GM18519 (cell line): ENCODE results near the gene ECE2.
"Not testable (repeated sequence)": the region's sequence is repeated elsewhere in the genome, so short reads cannot be mapped to it uniquely, and the experiment has no call there.

Experiments used
- ATAC-seq: cut with Tn5 transposase; IDR thresholded peaks from one replicate; pipeline ENCODE4 v1.9.1; 2021; ENCODE audit warnings: mild to moderate bottlenecking, moderate library complexity; ENCODE audit not compliant: unreplicated experiment, low FRiP score

The ECE2 gene

DNA sequence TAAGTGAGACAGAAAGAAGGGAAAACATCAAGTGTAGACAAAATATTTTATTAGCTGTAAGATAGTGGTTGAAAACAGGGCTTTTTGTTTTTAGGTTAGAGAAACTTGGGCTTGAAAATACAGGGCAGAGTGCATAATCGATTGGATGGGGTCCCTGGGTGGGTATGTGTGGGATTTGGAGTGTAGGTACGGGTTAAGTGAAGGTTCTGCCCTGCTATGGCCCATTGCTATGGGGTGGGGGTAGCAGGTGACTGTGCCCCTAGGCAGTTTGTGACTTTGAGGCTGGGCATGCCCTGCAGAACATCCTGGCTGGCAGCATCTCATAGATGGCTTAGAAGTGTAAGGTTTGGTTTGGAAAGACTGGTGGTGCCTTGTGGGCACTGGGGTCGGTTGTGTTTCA is 57.9 kb downstream of the ECE2 start:
- ATAC-seq: no peak

GRCh38 chr3:184334470-184335158 is 58.8 kb downstream of the ECE2 start:
- no peak for ATAC-seq

GRCh38 chr3:184335291-184335660 is 59.5 kb downstream of the ECE2 start:
- ATAC-seq: no peak

GRCh38 chr3:184335661-184336546 is 60.1 kb downstream of the ECE2 start:
- peak; percentile 49 for ATAC-seq

- no peak for ATAC-seq
Observed at GRCh38 chr3:184336547-184337398, 61.0 kb downstream of the ECE2 start.

DNA sequence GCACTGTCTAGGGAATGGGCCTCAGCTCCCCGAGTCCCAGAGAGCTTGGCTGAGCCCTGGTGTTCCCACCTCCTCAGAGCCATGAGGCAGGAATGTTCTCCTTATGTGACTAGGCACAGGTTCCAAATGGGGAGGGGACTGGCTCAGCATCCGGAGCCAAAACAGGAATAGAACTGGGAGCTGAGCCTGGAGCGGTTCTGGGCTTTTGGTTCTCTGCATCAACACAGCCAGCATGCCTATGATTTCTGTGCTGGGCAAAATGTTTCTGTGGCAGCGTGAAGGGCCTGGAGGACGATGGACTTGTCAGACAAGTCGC is 61.5 kb downstream of the ECE2 start, which contains the start of gene FAM131A:
Gene FAM131A, plus strand, starts transcription at position 202 of the 316 bp plus-strand sequence. Its CDS starts 31 bp downstream, at position 233.
- no peak for ATAC-seq

- no peak for ATAC-seq
Observed at GRCh38 chr3:184337981-184338380, 62.2 kb downstream of the ECE2 start.

DNA sequence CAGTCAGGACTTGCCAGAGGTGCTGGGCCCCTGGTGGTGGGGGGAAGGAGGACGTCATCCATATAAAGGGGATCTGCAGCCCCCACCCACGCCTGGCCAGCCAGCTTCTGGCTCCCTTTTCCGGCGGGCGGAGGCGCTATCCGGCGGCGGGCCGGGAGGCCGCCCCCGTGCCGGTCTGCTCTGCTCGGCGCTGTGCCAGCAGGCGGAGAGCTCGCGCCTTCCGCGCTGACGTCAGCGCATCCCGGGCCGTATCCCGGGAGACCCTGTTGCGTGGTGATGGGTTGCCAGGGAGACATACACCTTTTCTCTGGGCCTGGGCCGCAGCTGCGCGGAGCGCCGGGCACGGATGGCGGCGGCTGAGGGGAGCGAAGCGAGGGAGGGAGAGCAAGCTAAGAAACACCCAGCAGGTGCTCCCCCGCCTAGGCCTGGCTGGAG is 62.7 kb downstream of the ECE2 start:
- no peak for ATAC-seq

GRCh38 chr3:184339001-184339400 is 63.2 kb downstream of the ECE2 start:
- ATAC-seq: no peak

GRCh38 chr3:184339451-184340135 is 63.8 kb downstream of the ECE2 start:
- ATAC-seq: not testable (repeated sequence)

- ATAC-seq: no peak
Observed at GRCh38 chr3:184341925-184342324, 66.1 kb downstream of the ECE2 start.
